Tibial nerve (tissue), 4 donors: ENCODE data around the gene TRABD2A.

Experiments used
- CTCF ChIP-seq, 5 experiments: fragments of 200-600 bp in 3 of 5; fragments of 450-650 bp in 2 of 5; sonication (generic) in 3 of 5; IDR thresholded peaks; one replicate each; pipeline ENCODE4 v1.5.1; 2016 to 2019; ENCODE audit warnings: antibody characterized with exemption in 5 of 5, mild to moderate bottlenecking in 3 of 5, moderate library complexity in 2 of 5
- EP300 ChIP-seq, 2 donors: sonication (generic); formaldehyde crosslinking; IDR thresholded peaks; one replicate each; pipeline ENCODE4 v1.6.1; 2017; ENCODE audit warnings: antibody characterized with exemption in 2 of 2, mild to moderate bottlenecking in 1 of 2
- POLR2A ChIP-seq, 2 donors: fragments of 450-650 bp; IDR thresholded peaks; one replicate each; pipeline ENCODE4 v1.6.1; 2017; ENCODE audit warnings: antibody characterized with exemption in 2 of 2, mild to moderate bottlenecking in 2 of 2, moderate library complexity in 2 of 2

DNA sequence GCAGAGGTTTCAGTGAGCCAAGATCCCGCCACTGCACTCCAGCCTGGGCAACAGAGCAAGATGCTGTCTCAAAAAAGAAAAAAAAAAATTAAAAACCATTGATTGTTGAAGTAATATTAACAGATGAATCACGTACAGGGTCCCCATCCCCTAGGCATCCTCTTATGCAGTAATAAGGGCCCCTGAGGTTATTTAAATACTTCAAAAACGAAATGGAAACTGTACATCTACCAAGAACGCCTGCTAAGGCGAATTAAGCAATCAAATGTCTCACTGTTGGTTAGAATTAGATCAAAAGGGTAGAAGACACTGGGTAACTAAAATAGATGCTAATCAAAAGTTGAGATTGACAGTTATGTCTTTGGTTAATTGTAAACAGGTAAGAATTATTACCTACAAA is 7.5 kb downstream of the TRABD2A start:
- TF ChIP-seq CTCF (IDR thresholded peaks at IDR 0.05) (no peak), POLR2A (IDR thresholded peaks at IDR 0.05) (no peak), EP300 (IDR thresholded peaks at IDR 0.05) (no peak)
